Ascending aorta (tissue), 2 donors: Measurements from ENCODE around the gene LPO. TPM values are rescaled to one million over a fixed set of nuclear protein-coding genes. Genes with fewer than 3 reads are reported as not detected.

Experiments used
- DNase-seq, 2 donors: peaks; one replicate each; pipeline ENCODE4 v3.0.0-alpha.2; 2019; ENCODE audit warnings: low spot score in 2 of 2
- H3K27ac ChIP-seq, 2 donors: fragments of 200-600 bp; sonication (generic); one replicate each; pipeline ENCODE4 v1.5.1; 2016 to 2017; ENCODE audit warnings: mild to moderate bottlenecking in 1 of 2
- H3K27me3 ChIP-seq: fragments of 200-600 bp; sonication (generic); one replicate; pipeline ENCODE4 v1.5.1; 2017
- H3K36me3 ChIP-seq, 2 donors: fragments of 200-600 bp; sonication (generic); one replicate each; pipeline ENCODE4 v1.5.1; 2016
- H3K4me1 ChIP-seq, 2 donors: fragments of 200-600 bp; sonication (generic); one replicate each; pipeline ENCODE4 v1.5.1; 2016 to 2017; ENCODE audit warnings: mild to moderate bottlenecking in 1 of 2
- H3K4me3 ChIP-seq, 2 donors: fragments of 200-600 bp; sonication (generic); one replicate each; pipeline ENCODE4 v1.5.1; 2016 to 2017; ENCODE audit warnings: mild to moderate bottlenecking in 1 of 2
- H3K9me3 ChIP-seq, 2 donors: fragments of 200-600 bp; sonication (generic); one replicate each; pipeline ENCODE4 v1.5.1; 2016
- intact Hi-C: fragments of 100-400 bp; cut with DNase I; formaldehyde crosslinking; loops from one replicate; pipeline ENCODE4 v1.15.1; 2023
- total RNA-seq: library from RNA; depleted of rRNA; stranded (reverse); fragments of >200 nt; gene quantifications from one replicate; pipeline ENCODE4 v1.1.0, GENCODE V29; 2016
- TF ChIP-seq, protein P1 (sequence below), 3 experiments: fragments of 200-600 bp in 2 of 3; fragments of 450-650 bp in 1 of 3; sonication (generic) in 2 of 3; IDR thresholded peaks; one replicate each; pipeline ENCODE4 v1.5.1; 2016 to 2019; ENCODE audit warnings: antibody characterized with exemption in 3 of 3, mild to moderate bottlenecking in 1 of 3, moderate library complexity in 1 of 3

The LPO gene
- total RNA-seq, 1 donor from 2014 or later, result not detected

DNA sequence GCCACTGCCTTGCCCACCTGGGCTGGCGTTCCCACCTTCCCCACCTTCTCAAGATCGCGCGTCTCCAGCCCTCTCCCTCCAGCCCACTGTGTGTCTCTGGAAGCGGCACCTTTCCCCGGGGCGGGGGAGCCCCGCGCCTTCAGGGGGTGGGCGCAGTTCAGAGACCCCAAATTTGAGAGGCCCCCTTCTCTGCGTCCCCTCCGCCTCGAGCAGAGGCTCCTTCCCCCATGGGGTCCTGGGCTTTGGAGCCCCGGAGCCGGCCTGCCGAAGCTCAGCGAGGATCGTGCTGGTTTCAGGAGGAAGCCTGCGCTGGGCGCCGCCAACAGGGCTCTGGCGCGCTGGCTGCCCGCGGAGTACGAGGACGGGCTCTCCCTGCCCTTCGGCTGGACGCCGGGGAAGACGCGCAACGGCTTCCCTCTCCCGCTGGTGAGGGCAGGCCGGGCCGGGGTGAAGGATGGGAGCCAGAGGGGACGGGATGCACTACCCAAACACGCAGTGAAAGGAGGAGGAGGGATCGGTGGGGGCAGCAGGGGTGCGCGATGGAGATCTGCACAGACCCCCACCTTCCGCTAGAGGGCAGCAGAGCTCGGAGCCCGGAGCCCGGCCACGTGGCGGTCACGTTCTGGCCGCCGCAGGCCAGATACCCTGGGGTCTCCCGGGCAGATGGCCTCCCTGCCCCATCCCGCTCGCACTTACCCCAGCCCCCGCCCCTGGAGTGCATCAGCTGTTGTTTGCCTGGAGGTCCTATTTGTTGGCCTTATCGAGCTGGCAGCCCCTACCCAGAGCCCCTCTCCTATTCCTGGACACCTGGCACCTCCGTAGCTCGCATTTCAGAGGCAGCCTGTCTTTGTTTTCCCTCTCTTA is 11.1 kb downstream of the LPO start:
- Histone ChIP-seq H3K36me3 (no peaks in the 10 kb centered on the region), H3K27me3 (peaks cover 4% of the 10 kb centered on the region), H3K4me1 (peaks cover 4% of the 10 kb centered on the region in 2 donors), H3K27ac (no peak overlapping the region), H3K9me3 (no peaks in the 10 kb centered on the region), H3K4me3 (peak overlapping the region; percentile 56 to 64)
- peak in 1 of 2 donors; percentile 74 for DNase-seq
- intact Hi-C loops, result loop anchor here (5.0 kb wide), 1 partner anchor 168 kb away; the partner anchor contains the start of gene RNF43
- TF ChIP-seq, protein P1, sequence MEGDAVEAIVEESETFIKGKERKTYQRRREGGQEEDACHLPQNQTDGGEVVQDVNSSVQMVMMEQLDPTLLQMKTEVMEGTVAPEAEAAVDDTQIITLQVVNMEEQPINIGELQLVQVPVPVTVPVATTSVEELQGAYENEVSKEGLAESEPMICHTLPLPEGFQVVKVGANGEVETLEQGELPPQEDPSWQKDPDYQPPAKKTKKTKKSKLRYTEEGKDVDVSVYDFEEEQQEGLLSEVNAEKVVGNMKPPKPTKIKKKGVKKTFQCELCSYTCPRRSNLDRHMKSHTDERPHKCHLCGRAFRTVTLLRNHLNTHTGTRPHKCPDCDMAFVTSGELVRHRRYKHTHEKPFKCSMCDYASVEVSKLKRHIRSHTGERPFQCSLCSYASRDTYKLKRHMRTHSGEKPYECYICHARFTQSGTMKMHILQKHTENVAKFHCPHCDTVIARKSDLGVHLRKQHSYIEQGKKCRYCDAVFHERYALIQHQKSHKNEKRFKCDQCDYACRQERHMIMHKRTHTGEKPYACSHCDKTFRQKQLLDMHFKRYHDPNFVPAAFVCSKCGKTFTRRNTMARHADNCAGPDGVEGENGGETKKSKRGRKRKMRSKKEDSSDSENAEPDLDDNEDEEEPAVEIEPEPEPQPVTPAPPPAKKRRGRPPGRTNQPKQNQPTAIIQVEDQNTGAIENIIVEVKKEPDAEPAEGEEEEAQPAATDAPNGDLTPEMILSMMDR (IDR thresholded peaks at IDR 0.05), result peak; percentile 73 to 90 (median 88)

DNA sequence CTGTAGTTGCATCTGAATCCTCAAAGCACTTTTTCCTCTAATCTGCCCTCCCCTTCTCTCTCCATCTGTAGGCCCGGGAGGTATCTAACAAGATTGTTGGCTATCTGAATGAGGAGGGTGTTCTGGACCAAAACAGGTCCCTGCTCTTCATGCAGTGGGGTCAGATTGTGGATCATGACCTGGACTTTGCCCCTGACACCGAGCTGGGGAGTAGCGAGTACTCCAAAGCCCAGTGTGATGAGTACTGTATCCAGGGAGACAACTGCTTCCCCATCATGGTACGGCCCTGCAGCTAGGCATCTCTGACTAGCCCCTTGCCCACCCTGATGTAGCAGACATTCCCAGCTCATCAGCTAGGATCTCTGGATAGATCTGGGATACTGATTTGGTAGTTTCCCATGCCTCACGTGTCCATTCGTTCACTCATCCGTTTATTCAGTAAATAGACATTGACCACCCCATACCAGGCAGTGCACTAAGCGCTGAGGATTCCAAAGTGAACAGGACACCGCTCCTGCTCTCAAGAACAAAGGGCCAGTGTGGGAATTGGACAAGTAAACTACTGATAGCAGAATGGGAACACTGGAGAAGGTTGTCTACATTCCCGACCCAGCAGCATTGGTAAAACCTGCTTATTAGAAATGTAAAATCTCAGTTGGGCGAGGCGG is 12.1 kb downstream of the LPO start:
- H3K36me3 ChIP-seq, result no peaks in the 10 kb centered on the region
- H3K27me3 ChIP-seq, result peaks cover 4% of the 10 kb centered on the region
- intact Hi-C loops, result no loop called here
- no peak overlapping the region for H3K4me3 ChIP-seq
- DNase-seq, result no peak
- no peaks in the 10 kb centered on the region for H3K9me3 ChIP-seq
- H3K4me1 ChIP-seq, result peaks cover 4% of the 10 kb centered on the region in 2 donors
- no peak overlapping the region for H3K27ac ChIP-seq
- TF ChIP-seq, protein P1 (IDR thresholded peaks at IDR 0.05), result no peak

DNA sequence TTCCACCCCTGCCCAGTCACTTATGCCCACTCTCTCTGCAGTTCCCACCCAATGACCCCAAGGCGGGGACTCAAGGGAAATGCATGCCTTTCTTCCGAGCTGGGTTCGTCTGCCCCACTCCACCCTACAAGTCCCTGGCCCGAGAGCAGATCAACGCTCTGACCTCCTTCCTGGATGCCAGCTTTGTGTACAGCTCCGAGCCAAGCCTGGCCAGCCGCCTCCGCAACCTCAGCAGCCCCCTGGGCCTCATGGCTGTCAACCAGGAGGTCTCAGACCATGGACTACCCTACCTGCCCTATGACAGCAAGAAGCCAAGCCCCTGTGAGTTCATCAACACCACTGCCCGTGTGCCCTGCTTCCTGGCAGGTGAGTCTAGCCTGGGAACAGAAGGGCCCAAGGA is 13.8 kb downstream of the LPO start:
- H3K9me3 ChIP-seq, result no peaks in the 10 kb centered on the region
- intact Hi-C loops, result no loop called here
- H3K4me1 ChIP-seq, result peaks cover 4% of the 10 kb centered on the region in 2 donors
- no peak overlapping the region for H3K4me3 ChIP-seq
- TF ChIP-seq, protein P1 (IDR thresholded peaks at IDR 0.05), result no peak
- H3K27ac ChIP-seq, result no peak overlapping the region
- DNase-seq, result no peak
- peaks cover 4% of the 10 kb centered on the region for H3K27me3 ChIP-seq
- no peaks in the 10 kb centered on the region for H3K36me3 ChIP-seq

DNA sequence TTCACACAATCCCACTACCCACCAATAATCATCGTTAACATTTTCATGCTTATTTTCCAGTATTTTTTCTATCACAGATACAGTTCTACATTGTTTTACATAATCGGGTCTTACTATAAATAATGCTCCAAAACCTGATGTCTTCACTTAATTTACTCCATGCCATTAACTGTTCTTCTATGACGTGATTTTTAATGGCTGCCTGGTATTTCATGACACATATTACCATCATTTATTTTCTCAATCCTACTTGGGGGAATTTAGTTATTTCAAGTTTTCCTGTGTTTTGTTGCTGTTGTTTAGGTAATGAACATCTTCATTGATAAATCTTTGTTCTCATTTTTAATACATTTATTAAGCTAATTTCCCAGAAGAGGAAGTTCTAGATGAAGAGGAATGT is 14.7 kb downstream of the LPO start:
- H3K27me3 ChIP-seq, result peaks cover 4% of the 10 kb centered on the region
- no peak overlapping the region for H3K4me3 ChIP-seq
- H3K4me1 ChIP-seq, result peaks cover 4% of the 10 kb centered on the region in 2 donors
- TF ChIP-seq, protein P1 (IDR thresholded peaks at IDR 0.05), result no peak
- H3K9me3 ChIP-seq, result no peaks in the 10 kb centered on the region
- no peaks in the 10 kb centered on the region for H3K36me3 ChIP-seq
- no peak for DNase-seq
- intact Hi-C loops, result no loop called here
- no peak overlapping the region for H3K27ac ChIP-seq

DNA sequence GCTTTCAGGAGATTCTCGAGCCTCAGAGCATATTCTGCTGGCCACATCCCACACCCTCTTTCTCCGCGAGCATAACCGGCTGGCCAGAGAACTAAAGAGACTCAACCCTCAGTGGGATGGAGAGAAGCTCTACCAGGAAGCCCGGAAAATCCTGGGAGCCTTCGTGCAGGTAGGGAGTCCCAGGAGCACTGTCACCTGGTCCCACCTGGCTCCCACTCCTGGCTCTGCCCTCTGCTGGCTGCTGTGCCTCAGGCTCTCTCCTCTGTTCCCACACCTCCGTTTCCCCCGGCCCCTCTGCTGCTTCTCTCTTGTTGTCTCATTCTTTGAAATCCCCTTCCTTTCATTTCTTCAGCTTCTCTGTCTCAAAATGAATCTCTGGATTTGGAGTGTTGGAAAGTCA is 16.4 kb downstream of the LPO start:
- no peak overlapping the region for H3K4me3 ChIP-seq
- no peaks in the 10 kb centered on the region for H3K4me1 ChIP-seq
- no peaks in the 10 kb centered on the region for H3K36me3 ChIP-seq
- no peaks in the 10 kb centered on the region for H3K9me3 ChIP-seq
- no peaks in the 10 kb centered on the region for H3K27me3 ChIP-seq
- no peak for DNase-seq
- TF ChIP-seq, protein P1 (IDR thresholded peaks at IDR 0.05), result no peak
- intact Hi-C loops, result no loop called here
- H3K27ac ChIP-seq, result no peak overlapping the region
